ENCODE data around the gene CLSTN3.

The CLSTN3 gene

DNA sequence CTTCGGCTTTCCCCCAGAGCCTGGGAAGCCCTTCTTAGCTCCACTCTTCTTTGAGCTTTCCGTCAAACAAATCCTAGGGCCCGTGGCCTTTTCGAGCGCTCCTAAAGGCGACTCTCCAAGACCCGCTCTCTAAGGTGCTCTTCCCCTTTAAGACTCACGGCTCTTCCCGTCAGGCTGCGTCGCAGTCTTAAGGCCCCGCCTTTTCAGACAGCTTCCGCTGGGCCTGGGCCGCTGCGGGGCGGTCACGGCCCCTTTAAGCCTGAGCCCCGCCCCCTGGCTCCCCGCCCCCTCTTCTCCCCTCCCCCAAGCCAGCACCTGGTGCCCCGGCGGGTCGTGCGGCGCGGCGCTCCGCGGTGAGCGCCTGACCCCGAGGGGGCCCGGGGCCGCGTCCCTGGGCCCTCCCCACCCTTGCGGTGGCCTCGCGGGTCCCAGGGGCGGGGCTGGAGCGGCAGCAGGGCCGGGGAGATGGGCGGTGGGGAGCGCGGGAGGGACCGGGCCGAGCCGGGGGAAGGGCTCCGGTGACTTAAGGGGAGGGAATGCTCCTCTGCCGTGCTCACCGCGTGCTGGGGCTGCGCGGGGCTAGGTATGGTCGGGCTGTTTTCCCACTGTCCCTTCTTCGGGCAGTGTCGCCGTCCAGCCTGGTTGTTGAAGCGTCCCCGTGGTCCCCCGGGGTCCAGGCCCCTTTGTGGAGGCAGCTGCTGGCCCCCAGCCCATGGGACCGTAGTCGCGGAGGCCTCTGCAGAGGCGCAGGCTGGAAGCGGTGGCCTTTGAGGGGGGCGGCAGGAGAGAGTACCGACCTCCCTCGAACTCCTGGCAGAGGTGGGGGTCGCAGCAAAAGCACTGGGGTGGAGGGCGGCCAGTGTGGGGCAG lies 59.5 kb downstream of the CLSTN3 start, which contains the start of gene PEX5:
TSS of gene PEX5 (plus strand) at position 289 of the 870 bp plus-strand sequence. CDS start 692 bp downstream, outside the sequence.
- peak; percentile 73 for DNase-seq (ENCODE audit: low read depth)

- DNase-seq (ENCODE audit: low read depth), result no peak
Measured at GRCh38 chr12:7190268-7191055, 60.3 kb downstream of the CLSTN3 start.

DNA sequence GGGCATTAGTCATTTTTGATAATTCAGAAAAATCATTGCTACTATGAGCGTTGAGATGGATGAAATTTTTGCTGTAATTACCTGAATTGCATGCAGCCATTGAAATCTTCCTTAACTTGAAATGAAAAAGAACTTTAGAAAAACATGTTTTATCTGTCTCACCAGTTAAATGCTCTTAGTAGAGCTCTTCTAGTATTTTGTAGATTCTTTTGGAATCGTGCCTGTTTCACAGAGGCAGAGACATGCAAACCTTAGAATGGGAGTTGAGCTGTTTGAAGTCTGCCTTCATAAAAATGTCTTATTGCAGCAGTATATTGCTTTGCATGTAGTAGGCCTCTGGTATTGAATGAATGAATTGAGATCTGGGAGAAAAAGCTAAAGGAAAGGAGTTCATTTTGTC lies 63.5 kb downstream of the CLSTN3 start:
- DNase-seq (ENCODE audit: low read depth), result no peak

GRCh38 chr12:7197841-7198240 lies 67.7 kb downstream of the CLSTN3 start:
- DNase-seq (ENCODE audit: low read depth), result no peak

DNA sequence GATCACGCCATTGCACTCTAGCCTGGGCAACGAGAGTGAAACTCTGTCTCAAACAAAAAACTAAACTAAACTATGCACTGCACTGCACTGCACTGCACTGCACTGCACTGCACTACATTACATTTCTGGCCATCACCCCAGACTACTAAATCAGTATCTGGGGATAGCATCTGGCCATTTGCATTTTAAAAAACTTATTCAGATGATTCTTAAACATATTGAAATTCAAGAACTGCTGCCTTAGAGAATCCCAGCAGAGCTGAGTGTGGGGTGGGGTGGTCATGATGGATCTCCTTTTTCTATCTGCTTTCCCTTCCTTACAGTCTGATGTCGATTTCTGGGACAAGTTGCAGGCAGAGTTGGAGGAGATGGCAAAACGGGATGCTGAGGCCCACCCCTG lies 72.9 kb downstream of the CLSTN3 start:
- no peak for DNase-seq (ENCODE audit: low read depth)

- DNase-seq (ENCODE audit: low read depth), result no peak
Measured at GRCh38 chr12:7205091-7205490, 74.9 kb downstream of the CLSTN3 start.

DNA sequence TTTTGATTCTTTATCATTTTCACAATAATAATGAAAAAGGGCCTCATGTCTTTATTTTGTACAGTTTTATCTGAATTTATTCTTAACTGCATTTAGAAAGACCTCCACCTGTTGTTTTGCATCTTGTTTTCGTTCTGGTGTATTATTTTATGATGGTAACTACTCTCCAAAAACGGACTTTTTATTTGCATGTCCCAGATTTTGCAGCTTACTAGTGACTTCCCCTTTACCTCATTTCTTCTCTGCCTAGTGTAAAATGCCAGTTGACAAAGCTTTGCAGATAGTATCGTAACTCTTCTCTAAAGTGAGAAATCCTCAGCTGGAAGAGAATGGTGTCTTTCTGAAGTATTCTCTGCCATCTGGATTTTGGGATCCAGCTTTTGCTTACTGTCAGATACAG lies 76.5 kb downstream of the CLSTN3 start:
- no peak for DNase-seq (ENCODE audit: low read depth)

DNA sequence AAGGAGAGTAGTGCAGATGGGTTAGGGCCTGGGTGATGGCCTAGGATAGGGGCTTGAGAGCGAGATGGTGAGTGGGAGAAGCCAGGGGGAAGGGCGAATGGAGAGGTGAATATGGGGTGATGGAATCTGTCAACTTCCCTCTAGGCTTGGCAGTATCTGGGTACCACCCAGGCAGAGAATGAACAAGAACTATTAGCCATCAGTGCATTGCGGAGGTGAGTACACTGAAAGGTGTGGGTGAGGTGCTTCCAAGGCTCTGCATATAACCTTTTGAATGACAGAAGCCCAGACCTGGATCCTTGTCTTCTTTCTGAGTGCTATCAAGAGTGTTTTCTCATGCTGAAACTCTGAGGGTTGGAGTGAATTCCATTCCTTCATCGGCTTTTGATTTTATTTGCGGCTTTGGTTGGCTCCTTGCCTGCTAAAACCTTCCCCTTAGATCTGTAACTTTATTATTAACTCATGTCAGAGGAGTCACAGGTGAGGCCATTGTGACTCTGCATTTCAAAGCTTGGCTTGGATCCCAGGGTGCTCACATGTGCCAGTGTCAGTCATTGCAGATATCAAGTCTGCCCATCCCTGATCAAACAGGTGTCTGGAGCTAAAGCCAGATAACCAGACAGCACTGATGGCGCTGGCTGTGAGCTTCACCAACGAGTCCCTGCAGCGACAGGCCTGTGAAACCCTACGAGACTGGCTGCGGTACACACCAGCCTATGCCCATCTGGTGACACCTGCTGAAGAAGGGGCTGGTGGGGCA lies 77.9 kb downstream of the CLSTN3 start:
- no peak for DNase-seq (ENCODE audit: low read depth)
